AG20443 (cell line): ENCODE data around the gene NCBP1.
"Not testable (repeated sequence)": the region's sequence is repeated elsewhere in the genome, so short reads cannot be mapped to it uniquely, and the experiment has no call there.

Source experiments
- DNase-seq: peaks from one replicate; pipeline ENCODE4 v3.0.0; 2012; ENCODE audit warnings: low spot score, mixed read lengths

Gene NCBP1, protein sequence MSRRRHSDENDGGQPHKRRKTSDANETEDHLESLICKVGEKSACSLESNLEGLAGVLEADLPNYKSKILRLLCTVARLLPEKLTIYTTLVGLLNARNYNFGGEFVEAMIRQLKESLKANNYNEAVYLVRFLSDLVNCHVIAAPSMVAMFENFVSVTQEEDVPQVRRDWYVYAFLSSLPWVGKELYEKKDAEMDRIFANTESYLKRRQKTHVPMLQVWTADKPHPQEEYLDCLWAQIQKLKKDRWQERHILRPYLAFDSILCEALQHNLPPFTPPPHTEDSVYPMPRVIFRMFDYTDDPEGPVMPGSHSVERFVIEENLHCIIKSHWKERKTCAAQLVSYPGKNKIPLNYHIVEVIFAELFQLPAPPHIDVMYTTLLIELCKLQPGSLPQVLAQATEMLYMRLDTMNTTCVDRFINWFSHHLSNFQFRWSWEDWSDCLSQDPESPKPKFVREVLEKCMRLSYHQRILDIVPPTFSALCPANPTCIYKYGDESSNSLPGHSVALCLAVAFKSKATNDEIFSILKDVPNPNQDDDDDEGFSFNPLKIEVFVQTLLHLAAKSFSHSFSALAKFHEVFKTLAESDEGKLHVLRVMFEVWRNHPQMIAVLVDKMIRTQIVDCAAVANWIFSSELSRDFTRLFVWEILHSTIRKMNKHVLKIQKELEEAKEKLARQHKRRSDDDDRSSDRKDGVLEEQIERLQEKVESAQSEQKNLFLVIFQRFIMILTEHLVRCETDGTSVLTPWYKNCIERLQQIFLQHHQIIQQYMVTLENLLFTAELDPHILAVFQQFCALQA

DNA sequence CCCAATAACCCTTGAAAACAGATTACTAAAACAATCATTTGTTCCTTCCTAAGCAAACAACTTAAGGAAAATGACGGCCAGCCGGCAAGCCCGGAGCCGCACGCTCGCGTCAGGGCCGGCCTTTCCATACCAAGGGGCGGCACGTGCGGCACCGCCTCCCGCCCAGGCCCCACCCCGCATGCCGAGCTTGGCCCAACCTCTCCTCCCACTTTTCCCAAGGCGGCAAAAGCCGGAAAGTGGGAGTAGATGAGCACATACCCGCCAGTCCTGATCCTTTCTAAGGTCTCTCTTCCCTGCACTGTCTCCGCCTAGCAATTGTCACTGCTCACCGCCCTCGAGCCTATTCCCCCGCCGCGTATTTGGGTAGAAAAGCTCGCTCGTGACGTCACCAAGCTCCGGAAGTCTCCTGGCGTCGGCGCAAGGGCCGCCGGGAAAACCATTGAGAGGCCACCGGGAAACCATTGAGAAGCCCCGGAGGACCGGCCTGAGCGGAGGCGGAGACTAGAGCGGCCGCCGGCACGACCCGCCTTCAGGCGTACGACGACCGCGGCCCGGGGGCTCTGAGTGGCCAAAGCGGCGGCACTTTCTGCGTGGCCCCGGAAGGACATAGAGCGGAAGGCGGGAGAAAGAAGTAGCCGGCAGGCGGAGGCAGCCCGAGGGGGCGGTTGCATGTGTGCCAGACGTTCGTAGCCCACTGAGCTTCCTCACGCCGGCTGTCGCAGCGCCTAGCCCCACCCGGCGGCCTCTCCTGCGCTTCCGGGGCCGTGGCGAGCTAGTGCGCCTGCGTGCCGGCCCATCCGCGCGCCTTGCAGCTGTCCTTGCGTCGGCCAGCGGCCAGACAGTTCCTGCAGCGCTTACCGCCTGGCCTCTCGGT is at the start of gene NCBP1, which contains the start of gene TSTD2:
Gene NCBP1, plus strand, starts transcription at position 837 of the 874 bp plus-strand sequence. CDS start 61 bp downstream, outside the sequence.
Gene TSTD2, minus strand, starts transcription at position 384 of the 874 bp plus-strand sequence. CDS start 5,806 bp downstream, outside the sequence.
- peak; percentile 98 for DNase-seq

DNA sequence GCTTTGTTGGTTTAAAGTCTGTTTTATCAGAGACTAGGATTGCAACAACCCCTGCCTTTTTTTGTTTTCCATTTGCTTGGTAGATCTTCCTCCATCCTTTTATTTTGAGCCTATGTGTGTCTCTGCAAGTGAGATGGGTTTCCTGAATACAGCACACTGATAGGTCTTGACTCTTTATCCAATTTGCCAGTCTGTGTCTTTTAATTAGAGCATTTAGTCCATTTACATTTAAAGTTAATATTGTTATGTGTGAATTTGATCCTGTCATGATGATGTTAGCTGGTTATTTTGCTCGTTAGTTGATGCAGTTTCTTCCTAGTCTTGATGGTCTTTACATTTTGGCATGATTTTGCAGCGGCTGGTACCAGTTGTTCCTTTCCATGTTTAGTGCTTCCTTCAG is 48.8 kb upstream of the NCBP1 start:
- not testable (repeated sequence) for DNase-seq

DNA sequence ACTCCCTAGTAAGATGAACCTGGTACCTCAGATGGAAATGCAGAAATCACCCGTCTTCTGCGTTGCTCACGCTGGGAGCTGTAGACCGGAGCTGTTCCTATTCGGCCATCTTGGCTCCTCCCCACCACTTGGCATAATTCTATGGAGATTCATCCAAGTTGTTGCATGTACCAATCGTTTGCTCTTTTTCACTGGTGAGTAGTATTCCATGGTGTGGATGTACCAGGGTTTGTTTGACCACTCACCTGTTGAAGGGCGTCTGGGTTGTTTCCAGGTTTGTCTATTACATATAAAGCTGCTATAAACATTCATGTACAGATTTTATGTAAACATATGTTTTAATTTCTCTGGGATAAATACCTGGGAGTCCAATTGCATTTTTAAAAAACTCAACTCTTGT is 46.7 kb upstream of the NCBP1 start:
- not testable (repeated sequence) for DNase-seq

DNA sequence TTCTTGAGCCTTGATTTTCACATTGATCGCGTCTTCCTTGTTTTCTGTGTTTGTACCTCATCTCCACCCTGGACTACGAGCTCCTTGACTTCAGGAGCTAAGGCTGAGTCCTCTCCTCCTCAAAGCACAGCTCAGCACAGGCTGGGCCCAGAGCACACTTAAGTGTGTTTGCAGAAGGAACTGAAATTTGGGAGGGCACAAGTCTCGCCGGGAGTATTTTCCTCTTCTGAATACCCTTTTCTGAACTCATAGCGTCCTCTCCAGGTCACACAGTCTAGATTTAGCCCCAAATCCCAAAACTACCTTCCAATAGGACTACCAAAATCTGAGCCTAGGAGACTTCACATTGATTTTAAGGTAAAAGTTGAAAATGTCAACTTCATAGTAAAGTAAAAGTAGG is 42.1 kb upstream of the NCBP1 start:
- DNase-seq, result no peak

DNA sequence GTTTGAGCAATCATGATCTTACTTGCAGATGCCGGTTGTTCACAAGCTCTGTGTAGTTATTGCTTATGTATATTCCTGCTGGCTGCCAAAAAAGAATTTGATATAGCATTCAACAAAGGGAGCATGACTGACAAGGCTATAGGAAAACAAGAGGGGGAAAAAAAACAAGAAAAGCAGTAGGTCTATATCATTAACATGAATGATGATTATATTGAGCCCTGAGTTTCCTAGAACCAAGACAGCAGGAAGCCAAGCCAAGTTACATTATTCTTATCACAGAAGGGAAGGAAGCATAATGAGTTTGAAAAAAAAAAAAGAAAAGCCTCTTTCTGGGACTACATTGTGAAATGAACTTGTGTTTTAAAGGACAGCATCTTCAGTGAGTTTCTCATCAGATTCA is 41.5 kb upstream of the NCBP1 start:
- DNase-seq, result no peak

DNA sequence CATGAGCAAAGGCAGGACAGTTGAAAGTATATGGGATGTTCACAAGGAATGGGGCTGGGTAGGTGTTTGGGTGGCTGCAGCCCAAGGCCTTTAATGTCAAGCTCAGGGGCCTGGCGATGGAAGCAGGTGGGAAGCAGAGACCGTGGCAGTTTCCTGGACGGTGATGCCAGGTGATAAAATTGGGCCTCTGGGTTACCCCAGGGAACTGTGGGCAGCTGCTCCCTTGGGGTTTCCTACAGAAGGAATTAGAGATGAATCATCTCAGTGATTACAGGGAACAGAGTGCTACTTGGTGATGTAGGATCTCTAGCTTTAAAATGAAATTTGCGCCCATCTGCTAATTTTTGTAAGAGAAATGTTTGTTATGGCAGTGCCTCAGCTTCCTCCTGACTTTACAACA is 39.7 kb upstream of the NCBP1 start:
- DNase-seq, result no peak

DNA sequence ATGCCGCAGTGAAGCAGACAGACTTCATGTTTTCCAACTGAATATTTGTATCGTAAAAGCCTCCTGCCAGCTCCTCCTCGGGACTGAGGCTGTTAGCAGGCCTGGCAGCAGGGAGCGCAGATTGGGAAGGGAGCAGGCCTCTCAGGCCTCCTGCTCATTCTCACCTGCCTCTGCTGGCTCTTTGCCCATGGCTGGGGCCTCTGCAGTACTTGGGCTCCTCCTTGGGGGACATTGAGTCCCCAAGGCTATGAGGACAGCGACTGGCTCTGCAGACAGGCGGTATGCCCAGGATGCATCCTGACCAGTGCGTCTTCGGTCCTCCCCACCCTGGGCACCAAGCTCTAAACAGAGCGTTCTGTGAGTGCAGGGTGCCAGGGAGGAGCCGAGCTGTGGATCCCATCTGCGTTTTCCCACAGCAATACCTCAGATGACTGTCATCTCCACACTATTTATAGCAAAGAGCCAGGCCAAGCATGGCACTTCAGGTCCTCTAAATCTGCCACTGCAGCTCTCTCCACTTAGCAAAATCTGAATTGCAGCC is 39.2 kb upstream of the NCBP1 start:
- DNase-seq, result no peak

DNA sequence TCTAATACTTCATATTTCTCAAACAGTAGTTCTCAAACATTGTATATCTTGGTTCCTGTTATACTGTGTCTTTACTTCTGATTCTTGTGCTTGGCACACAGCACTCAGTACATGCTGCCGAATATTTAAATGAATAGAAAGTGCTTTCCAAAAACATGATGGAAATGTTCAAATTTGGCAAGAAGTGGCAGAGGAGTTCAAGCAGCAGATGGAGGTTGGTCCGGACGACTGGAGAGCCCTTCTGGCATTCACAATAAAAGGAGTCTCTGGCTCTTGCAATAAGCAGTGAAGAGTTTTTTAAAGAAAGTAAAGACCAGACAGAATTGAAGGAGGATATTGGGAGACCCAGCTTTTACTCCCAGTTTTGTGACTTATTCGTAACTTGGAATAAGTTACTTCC is 36.7 kb upstream of the NCBP1 start:
- no peak for DNase-seq

DNA sequence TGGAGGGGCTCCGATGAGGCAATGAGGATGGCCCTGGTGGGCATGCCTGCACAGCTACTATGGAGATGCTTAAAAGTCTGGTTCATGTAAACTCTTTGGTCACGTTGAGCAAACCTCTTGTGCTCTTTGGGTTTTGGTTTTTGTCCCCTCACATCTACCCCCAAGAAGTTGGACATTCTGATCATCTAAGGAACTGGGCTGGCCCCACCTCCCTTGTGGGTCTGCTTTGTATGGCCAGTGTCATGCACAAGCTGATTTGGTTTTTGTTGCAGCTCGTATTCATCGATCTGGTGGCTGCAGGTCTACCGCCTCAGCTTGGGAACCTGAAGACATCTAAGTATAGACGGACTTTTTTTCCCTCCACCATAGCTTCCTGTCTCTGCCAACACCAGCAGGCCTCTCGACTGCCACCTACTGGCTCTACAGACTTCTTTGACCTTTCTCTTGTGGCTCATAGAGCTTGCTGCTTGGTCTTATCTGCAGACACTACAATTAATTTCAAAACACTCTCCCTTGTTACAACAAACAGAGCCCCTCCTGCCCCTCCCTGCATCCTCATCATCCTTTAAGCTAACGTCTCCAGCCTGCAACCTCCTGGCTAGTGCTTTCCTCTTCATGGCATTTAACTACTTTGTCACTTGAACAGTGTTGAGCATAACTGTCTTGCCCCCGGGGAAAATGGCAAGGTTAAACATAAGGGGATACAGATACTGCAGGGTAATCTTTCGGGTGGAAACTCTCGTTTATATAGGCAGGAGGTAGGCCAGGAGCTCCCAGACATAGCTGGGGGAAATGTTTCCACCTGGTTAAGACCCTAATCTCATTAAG is 34.9 kb upstream of the NCBP1 start:
- peak; percentile 83 for DNase-seq

DNA sequence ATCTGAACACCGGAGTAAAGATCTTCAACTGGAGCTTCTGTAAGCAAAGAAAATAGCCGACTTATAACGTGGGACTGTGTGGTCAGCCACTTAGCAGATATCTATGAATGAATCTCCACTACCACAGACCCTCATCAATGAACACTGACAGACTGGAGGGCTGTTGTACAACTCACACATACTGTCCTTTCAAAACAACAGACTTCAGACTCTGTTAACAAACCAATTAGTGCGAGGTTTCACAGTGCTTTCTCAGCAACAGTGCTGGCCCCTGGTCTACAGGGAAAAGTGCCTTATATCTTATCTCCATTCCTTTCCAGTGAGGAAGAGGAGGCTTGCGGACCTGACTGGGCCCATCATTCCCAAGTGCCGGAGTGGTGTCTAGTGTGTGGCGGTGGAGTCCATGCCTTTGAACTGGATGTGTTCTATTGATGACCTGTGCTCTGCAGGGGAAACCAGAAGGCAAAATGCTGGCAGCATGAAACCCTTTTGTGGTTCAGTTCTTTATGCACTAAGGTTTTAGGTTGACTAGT is 34.2 kb upstream of the NCBP1 start:
- no peak for DNase-seq

DNA sequence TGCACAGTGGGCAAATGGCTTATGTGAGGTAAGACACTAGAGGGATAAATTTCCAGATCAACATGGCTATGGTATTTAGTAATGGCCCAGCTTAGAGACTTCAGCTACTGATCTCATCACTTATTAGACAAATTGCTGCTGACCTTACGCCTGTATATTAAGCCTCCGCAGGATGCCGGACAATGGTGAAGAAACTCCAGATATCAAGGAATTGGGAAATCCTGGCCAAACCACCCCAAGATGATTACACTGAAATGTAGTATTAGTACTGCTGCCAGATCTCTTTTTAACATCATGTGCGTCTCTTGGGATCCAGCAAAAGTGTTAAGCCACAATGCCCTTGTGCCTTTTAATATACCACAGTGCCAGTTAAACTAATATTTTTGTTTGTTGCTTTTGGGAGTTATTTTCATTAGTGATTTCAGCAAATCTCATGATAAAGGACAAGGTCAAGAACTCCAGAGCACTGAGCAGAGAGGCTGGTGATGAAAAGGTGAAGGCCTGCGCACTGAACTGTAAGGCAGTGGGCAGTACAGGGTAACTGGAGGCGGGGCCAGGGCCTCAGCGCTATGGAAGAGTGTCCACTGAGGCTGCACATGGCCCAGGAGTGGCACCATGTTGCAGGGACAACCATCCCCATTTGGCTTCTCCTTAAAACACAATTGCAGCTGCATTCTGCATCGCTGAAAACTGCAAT is 32.9 kb upstream of the NCBP1 start:
- no peak for DNase-seq

DNA sequence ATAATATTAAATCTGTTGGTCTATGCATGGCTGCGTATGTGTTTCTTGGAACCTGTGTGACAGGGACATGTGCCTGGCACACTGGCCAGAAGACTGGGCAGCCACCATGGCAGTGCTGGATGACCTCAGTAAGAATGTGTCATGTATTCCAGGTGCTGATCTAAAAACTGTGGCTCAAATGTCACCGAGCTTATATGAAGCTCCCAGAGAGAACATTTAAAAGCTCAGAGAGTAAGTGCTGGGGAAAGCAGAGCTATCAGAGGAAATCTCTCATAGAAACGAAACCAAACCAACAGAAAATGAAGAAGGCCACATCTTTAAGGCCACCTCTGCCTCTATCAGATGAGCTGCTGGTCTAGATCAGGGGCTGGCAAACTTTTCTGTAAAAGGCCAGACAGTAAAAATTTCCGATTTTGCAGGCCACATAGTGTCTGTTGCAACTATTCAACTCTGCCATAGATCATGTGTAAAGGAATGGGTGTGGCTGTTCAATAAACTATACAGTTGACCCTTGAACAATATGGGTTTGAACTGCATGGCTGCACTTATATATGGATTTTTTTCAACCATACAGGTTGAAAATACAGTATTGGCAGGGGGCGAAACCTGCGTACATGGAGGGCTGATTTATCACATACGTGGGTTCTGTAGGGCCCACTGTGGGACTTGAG is 32.3 kb upstream of the NCBP1 start:
- DNase-seq, result no peak

DNA sequence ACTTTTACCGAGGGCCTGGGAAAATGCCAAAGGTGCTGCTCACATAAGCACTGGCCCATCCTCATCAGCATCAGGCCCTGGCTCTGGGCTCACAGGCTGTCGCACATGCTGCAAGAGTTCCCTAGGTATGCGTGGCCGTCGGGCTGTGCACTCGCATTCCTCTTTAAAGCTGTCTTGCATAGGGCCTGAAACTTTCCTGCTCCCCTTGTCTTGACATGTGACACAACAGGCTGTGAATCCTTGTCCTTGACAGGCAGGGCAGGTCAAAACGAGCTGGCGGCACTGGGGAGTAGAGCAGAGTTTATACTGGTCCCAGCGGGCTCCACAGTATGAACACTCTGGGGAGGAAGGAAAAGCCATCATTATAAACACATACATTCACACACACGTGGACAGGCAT is 31.2 kb upstream of the NCBP1 start:
- DNase-seq, result no peak

DNA sequence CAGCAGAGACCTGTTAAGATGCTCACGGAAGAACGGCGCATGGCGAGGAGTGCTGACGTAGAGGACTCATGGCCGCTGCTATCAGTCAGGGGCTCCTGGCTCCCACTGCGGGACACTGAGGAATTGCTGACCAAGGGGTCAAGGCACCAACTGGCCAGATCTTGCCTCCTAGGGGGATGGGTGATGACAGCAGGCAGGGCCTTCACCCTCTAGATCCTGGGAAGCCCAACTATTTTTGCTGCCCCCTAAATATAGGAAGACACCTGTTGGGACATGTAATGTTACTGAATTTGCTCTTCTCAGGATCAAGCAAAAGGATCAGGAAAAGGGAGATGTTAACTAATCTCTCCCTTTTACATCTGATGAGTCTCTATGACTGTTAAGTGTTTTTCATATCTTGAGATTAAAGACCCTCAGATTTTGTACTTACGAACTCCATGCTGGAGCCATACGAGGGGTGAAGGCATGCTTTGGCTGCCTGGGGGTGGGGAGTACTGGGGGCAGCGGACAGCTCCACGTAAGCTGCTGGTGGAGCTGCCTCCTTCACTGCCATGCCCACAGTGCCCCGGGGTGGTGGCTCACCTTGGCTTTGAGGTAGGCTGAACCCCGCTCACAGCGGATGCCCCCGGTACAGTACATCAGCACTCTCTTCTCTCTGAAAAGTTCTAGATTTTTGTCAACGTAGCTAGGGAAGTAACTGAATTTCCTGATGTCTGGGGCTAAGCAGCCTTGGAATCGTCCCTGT is 28.5 kb upstream of the NCBP1 start:
- no peak for DNase-seq

DNA sequence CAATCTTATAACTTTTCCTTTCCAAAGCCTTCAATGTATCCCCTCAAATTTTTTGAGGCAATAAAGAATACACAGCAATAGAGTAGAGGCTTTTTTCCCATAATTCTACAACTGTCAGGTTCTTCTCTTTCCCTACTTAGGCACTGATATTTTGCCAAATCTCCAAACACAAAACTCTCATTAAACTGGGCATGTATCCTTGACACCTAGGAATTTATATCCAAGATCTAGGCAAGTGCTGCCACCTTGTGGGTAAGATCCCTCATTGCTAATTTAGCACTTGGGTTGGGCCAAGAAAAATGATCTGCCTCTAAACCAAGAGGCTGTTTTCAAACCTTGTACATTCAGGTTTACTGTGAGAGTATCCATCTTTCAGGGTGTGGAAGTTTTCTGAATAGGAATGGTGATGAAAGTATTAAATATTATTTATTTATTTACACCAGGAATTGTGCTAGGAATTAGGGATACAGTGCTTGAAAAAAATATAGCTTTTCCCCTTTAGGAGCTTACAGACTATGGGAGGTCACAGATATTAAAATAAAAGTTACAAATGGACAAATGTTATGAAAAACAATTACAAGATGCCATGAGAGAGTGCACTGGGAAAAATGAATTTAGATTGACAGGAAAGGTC is 18.1 kb upstream of the NCBP1 start:
- DNase-seq, result peak; percentile 71

DNA sequence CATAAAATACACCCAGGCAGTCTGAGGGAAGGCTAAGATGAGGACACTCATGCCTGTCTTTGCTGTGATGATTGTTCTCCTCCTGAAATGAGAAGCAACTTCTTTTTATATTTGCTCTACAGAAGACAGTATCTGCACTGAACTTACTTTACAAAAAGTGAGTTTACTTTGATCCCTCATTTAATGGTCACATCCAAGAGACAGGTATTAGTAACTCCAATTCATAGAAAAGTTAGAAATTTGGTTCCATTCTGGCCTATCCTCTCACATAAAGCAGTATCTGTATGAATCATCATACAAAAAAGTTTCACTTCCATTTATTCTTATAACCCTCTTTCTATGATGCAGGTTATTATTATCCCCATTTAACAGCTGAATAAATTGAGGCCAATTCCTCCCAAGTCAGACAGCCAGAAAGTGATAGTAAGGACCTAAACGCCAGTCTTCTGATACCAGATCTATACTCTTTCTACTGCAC is 15.6 kb upstream of the NCBP1 start:
- no peak for DNase-seq

DNA sequence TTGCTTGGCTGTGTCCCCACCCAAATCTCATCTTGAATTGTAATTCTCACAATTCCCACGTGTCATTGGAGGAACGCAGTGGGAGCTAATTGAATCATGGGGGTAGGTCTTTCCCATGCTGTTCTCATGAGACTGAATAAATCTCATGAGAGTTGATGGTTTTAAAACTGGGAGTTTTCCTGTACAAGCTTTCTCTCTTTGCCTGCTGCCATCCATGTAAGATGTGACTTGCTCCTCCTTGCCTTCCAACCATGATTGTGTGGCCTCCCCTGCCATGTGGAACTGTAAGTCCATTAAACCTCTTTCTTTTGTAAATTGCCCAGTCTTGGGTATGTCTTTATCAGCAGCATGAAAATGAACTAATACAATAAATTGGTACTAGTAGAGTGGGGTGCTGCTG is 13.6 kb upstream of the NCBP1 start:
- DNase-seq, result not testable (repeated sequence)

DNA sequence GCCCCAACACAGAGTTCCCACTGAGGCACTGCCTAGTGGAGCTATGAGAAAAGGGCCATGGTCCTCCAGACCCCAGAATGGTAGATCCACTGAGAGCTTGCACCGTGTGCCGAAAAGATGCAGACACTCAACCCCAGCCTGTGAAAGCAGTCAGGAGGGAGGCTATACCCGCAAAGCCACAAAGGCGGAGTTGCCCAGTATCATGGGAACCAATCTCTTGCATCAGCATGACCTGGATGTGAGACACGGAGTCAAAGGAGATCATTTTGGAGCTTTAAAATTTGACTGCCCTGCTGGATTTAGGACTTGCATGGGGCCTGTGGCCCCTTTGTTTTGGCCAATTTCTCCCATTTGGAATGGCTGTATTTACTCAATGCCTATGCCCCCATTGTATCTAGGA is 11.1 kb upstream of the NCBP1 start:
- DNase-seq, result not testable (repeated sequence)
